ENCODE results near the gene GRIA4. TPM values are rescaled to one million over a fixed set of nuclear protein-coding genes. Genes with fewer than 3 reads are reported as not detected.

GRIA4 gene
- total RNA-seq, 1 experiment from 2014 or later: not detected

- no TSS peak for BruUV-seq (replicated peaks)
- H3K9me3 ChIP-seq (ENCODE audit: low read depth, low read length, poor library complexity, severe bottlenecking): no peaks in the 10 kb centered on the region
- POLR2A ChIA-PET (ENCODE audit: low non-redundant PET): no interaction called here
- no peak overlapping the region for H3K27ac ChIP-seq (ENCODE audit: low read depth, low read length, poor library complexity, severe bottlenecking)
- no peaks in the 10 kb centered on the region for H3K27me3 ChIP-seq (replicated peaks; ENCODE audit: insufficient read depth, low read depth, low read length, poor library complexity)
- DNase-seq (ENCODE audit: low spot score): no peak
- intact Hi-C loops (cut with micrococcal nuclease; ENCODE audit: unreplicated experiment): no loop called here
- H3K4me3 ChIP-seq (ENCODE audit: low read depth, low read length, poor library complexity, severe bottlenecking): no peak overlapping the region
- TF ChIP-seq EZH2 (IDR thresholded peaks at IDR 0.05; ENCODE audit: borderline replicate concordance, low read depth, low read length, poor library complexity, severe bottlenecking) (no peak), CTCF (conservative IDR thresholded peaks at IDR 0.05; ENCODE audit: low read depth, low read length) (no peak)
- CTCF ChIA-PET: no interaction called here
- no peaks in the 10 kb centered on the region for H3K36me3 ChIP-seq (ENCODE audit: insufficient read depth, low read length, poor library complexity, severe bottlenecking)
- no peaks in the 10 kb centered on the region for H3K4me1 ChIP-seq (ENCODE audit: insufficient read depth, low read length, poor library complexity, severe bottlenecking)
Observed at GRCh38 chr11:105790840-105791239, 181.0 kb downstream of the GRIA4 start.

GRCh38 chr11:105793092-105793491 lies 183.2 kb downstream of the GRIA4 start:
- BruUV-seq (replicated peaks): no TSS peak
- POLR2A ChIA-PET (ENCODE audit: low non-redundant PET): no interaction called here
- Histone ChIP-seq H3K36me3 (ENCODE audit: insufficient read depth, low read length, poor library complexity, severe bottlenecking) (no peaks in the 10 kb centered on the region), H3K27ac (ENCODE audit: low read depth, low read length, poor library complexity, severe bottlenecking) (no peak overlapping the region), H3K9me3 (ENCODE audit: low read depth, low read length, poor library complexity, severe bottlenecking) (no peaks in the 10 kb centered on the region), H3K4me3 (ENCODE audit: low read depth, low read length, poor library complexity, severe bottlenecking) (no peak overlapping the region), H3K27me3 (replicated peaks; ENCODE audit: insufficient read depth, low read depth, low read length, poor library complexity) (no peaks in the 10 kb centered on the region), H3K4me1 (ENCODE audit: insufficient read depth, low read length, poor library complexity, severe bottlenecking) (no peaks in the 10 kb centered on the region)
- DNase-seq (ENCODE audit: low spot score): no peak
- TF ChIP-seq CTCF (conservative IDR thresholded peaks at IDR 0.05; ENCODE audit: low read depth, low read length) (no peak), EZH2 (IDR thresholded peaks at IDR 0.05; ENCODE audit: borderline replicate concordance, low read depth, low read length, poor library complexity, severe bottlenecking) (no peak)
- CTCF ChIA-PET: no interaction called here
- intact Hi-C loops (cut with micrococcal nuclease; ENCODE audit: unreplicated experiment): no loop called here

DNA sequence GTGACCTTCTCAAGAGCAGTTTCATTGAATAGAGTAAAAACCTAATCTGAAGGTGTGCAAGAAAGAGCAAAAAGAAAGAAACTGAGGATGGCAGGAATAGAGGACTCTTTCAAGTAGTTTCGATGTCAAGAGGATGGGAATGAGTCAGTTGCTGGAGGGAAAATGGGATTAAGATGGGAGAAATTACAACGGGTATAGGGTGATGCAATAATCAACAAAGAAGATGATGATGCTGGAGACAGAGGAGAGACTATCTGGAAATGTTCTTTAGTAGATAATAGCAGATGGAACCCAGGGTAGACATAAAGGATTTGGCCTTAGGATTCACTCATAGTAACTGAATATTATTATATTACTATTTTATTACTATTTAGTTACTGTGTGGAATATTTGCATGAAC lies 189.4 kb downstream of the GRIA4 start:
- ChIA-PET CTCF (no interaction called here), POLR2A (ENCODE audit: low non-redundant PET) (no interaction called here)
- no peak overlapping the region for H3K27ac ChIP-seq (ENCODE audit: low read depth, low read length, poor library complexity, severe bottlenecking)
- intact Hi-C loops (cut with micrococcal nuclease; ENCODE audit: unreplicated experiment): no loop called here
- no peaks in the 10 kb centered on the region for H3K9me3 ChIP-seq (ENCODE audit: low read depth, low read length, poor library complexity, severe bottlenecking)
- no TSS peak for BruUV-seq (replicated peaks)
- no peaks in the 10 kb centered on the region for H3K27me3 ChIP-seq (replicated peaks; ENCODE audit: insufficient read depth, low read depth, low read length, poor library complexity)
- no peak overlapping the region for H3K4me3 ChIP-seq (ENCODE audit: low read depth, low read length, poor library complexity, severe bottlenecking)
- no peaks in the 10 kb centered on the region for H3K36me3 ChIP-seq (ENCODE audit: insufficient read depth, low read length, poor library complexity, severe bottlenecking)
- no peak for DNase-seq (ENCODE audit: low spot score)
- no peak for TF ChIP-seq CTCF (conservative IDR thresholded peaks at IDR 0.05; ENCODE audit: low read depth, low read length)
- TF ChIP-seq EZH2 (IDR thresholded peaks at IDR 0.05; ENCODE audit: borderline replicate concordance, low read depth, low read length, poor library complexity, severe bottlenecking): no peak
- no peaks in the 10 kb centered on the region for H3K4me1 ChIP-seq (ENCODE audit: insufficient read depth, low read length, poor library complexity, severe bottlenecking)

Data from A673 (cell line).